ENCODE measurements around the gene FREM1. TPM values are rescaled to one million over a fixed set of nuclear protein-coding genes. Genes with fewer than 3 reads are reported as not detected.
A peak's percentile ranks its signal among the peaks of the same experiment; 100 is the strongest.

FREM1 gene, protein sequence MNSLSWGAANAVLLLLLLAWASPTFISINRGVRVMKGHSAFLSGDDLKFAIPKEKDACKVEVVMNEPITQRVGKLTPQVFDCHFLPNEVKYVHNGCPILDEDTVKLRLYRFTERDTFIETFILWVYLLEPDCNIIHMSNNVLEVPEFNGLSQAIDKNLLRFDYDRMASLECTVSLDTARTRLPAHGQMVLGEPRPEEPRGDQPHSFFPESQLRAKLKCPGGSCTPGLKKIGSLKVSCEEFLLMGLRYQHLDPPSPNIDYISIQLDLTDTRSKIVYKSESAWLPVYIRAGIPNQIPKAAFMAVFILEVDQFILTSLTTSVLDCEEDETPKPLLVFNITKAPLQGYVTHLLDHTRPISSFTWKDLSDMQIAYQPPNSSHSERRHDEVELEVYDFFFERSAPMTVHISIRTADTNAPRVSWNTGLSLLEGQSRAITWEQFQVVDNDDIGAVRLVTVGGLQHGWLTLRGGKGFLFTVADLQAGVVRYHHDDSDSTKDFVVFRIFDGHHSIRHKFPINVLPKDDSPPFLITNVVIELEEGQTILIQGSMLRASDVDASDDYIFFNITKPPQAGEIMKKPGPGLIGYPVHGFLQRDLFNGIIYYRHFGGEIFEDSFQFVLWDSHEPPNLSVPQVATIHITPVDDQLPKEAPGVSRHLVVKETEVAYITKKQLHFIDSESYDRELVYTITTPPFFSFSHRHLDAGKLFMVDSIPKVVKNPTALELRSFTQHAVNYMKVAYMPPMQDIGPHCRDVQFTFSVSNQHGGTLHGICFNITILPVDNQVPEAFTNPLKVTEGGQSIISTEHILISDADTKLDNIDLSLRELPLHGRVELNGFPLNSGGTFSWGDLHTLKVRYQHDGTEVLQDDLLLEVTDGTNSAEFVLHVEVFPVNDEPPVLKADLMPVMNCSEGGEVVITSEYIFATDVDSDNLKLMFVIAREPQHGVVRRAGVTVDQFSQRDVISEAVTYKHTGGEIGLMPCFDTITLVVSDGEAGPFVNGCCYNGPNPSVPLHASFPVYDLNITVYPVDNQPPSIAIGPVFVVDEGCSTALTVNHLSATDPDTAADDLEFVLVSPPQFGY (N-terminal part only)
- total RNA-seq (2014; rRNA removed; shearing (Covaris generic); ENCODE audit: low replicate concordance): not detected in 2 replicates

DNA sequence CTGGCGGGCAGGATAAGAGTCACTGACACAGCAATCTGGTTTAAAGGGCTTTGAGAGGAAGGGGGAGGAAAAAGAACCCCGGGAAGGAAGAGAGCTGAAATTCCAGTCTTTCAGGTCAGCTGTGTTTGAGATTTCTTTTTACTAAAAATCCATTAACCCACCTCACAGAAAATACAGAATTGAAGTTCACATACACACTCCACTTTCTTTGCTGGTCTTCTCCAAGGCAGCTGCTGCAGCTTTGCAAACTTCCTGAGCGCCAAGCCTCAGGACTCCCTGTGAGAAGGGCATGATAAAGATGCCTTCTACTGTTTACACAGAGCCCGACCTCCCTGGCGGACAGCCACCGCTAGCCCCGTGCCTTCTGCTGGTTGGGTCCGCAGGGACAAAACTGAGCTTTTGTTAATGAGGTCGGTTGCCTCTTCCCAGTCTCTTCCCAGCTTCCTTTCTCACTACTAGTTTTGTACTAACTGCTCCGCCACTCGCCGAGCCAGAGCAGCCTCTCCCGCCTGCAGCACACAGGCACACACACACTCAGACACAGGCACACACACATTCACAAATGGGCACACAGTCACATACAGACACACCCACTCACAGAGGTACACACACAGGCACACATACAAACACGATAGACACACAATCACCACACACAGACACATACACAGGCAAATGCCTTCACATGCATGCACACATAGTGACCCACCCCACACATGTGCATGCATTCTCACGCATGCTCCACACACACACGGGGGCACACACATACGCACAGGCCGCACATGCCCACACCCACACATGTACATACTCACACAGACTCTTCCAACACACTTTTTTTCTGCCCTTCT, at the start of gene FREM1:
TSS of gene FREM1 (minus strand) at position 468 of the 845 bp plus-strand sequence. CDS start 41,451 bp downstream, outside the sequence.
- in situ Hi-C loops (cut with HindIII; ENCODE audit: low pct_unique_long_range_greater_than_20kb, low sequenced_read_pairs): no loop called here
- DNase-seq (ENCODE audit: low read depth): no peak

DNA sequence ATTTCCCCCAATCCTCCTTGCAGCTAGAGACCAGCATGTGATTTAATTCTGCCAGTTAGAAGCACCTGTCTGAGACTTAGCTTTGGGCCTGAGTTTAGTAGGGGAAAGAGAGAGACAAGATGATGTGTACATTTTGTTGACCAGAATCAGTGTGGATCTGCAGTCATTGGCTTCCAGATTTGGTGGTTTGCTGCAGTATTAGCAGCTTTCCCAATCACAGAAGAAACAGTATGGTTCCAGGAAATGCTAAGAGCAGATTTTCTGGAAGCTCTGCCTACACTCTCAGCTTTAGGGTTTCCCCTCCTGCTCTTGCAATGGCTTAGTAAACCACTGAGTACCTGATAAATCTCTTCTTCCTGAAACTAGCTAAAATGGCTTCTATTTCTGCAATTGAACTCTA, 48.8 kb upstream of the FREM1 start:
- no peak for DNase-seq (ENCODE audit: low read depth)
- in situ Hi-C loops (cut with HindIII; ENCODE audit: low pct_unique_long_range_greater_than_20kb, low sequenced_read_pairs): no loop called here

DNA sequence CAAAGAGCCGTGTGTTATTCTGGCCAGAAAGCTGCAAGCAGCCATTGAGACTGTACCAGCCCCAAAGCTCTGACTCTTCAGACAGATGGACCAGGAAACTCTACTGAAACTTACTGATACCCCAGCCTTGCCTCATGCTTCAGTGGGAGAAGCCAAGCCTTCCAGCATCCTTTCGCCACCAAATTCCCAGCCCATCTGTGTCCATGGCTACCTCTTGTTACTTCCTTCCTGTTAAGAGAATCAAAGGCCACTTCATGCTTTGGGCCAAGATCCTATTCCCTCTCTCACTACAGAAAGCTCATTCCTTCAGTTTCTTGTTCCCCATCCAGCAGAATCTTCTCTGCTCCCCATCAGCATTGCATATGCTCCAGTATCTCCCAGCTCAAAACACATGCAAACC, 46.9 kb upstream of the FREM1 start:
- no peak for DNase-seq (ENCODE audit: low read depth)
- in situ Hi-C loops (cut with HindIII; ENCODE audit: low pct_unique_long_range_greater_than_20kb, low sequenced_read_pairs): no loop called here

DNA sequence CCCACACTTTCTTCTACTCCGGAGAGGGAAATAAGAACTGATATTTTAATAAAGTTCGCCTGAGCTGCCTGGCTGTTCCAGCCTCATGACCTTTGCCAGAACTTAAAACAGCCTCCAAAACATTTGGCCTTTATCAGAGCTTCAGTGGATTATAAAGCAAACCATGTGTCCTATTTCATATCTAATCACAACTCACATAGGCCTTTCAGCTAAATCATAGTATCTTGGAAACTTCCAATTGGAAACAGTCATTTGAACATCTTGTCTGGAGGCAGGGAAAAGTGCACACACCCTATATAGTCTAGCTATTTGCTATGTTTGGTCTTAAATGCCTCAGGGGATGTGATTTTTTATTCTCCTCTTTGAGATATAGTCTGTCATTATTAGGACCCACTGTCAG, 46.0 kb upstream of the FREM1 start:
- in situ Hi-C loops (cut with HindIII; ENCODE audit: low pct_unique_long_range_greater_than_20kb, low sequenced_read_pairs): no loop called here
- no peak for DNase-seq (ENCODE audit: low read depth)

DNA sequence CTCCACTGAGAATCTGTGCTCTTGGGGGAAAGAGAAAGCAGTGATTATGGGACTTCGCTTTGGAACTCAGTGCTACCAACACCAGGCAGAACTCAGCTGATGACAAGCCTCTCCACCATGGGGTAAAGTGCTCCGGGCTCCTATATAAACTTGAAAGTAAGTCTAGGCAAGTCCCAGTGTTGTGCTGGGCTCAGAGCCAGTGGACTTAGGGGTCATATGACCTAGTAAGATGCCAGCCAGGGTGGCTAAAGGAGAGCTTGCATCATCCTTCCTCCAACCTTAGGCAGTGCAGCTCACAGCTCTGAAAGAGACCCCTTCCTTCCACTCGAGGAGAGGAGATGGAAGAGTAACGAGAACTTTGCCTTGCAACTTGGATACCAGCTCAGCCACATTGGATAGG, 35.1 kb upstream of the FREM1 start:
- in situ Hi-C loops (cut with HindIII; ENCODE audit: low pct_unique_long_range_greater_than_20kb, low sequenced_read_pairs): no loop called here
- peak; percentile 10 for DNase-seq (ENCODE audit: low read depth)

DNA sequence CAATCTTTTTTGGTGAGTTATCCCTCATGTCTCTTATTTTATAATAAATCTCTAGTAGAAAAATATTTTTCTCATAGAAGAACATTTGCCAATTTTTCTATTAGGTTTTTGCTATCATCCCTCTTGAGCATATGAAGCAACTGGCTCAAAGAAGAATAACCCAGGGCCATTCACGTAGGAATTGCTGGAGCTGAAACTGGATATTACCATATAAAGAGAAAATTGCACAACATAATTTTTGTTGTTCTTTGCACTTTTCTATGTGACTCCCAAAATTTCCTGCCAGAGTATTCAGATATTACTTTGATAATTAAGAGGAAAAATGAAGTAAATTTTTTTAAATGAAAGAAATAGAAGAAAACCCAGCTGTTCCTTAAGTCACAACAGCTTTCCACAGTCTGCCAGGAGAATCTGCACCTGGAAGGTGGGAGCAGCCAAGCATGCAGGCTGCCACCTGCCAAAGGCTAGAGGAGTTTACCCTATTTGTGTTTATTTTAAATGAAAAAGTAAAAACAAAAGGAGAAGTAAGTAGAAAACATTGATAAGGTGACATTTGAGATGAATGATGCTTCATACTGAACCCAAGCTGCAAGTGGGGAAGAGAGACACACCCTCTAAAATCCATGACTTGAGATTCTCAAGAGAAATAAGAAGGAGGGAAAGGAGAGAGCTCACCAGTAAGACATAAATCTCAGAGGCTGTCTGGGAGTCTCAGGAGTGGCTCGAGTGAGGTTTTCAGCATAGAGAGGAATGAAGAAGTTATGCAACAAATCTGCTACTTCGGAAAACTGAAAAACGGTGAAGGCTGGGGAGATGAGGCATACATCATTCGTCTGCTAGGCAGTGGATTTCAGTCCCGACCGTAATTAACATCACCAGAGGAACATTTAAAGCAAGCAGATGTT, 31.5 kb upstream of the FREM1 start:
- in situ Hi-C loops (cut with HindIII; ENCODE audit: low pct_unique_long_range_greater_than_20kb, low sequenced_read_pairs): no loop called here
- DNase-seq (ENCODE audit: low read depth): no peak

DNA sequence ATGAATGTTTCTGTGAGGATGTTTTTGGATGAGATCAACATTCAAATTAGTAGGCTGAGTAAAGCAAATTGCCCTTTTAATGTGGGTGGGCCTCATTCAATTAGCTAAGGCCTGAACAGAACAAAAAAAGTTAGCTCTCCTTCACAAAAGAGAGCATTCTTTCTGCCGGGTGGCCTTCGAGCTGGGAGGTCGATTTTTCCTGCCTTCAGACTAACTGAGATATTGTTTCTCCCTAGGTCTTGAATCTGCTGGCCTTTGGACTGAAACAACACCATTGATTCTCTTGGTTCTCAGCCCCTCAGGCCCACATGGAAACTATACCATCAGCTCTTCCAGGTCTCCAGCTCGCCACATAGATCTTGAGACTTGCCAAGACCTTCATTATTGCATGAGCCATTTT, 29.1 kb upstream of the FREM1 start:
- DNase-seq (ENCODE audit: low read depth): no peak
- in situ Hi-C loops (cut with HindIII; ENCODE audit: low pct_unique_long_range_greater_than_20kb, low sequenced_read_pairs): no loop called here

DNA sequence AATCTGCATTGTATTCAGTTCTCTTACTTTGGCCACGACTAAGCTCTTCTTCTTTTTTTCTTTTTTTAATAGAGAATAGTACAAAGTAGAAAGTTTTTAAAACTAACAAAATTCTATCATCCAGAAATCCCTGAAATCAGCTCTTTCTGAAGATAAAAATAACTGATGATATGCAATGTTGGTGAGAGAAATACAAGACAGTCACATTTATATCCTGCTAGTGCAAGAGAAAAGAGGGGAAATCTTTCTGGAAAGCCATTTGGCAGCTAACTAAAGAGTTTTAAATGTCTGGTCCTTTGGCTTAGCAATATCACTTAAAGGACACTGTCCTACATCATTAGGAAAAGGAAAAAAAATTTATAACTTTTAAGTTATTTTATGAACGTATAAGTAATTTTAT, 27.0 kb upstream of the FREM1 start:
- DNase-seq (ENCODE audit: low read depth): no peak
- in situ Hi-C loops (cut with HindIII; ENCODE audit: low pct_unique_long_range_greater_than_20kb, low sequenced_read_pairs): no loop called here

DNA sequence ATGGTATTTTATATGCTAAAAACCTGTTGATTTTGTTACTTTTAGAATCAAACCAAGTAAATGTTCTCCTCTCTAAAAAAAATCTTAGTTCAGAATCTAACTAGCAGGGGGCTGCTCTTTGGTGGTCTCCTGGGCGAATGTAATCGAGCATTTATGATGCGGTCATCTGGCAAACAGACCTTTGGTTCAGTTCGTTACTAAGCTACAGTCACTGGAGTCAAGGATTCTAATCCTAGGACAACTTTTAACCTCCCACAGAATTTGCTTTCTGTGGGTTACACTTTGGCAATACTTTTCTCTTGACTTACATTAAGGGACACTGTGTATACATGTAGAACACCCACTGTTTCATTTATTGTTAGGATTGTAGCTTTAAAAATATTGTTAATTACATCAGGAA, 26.3 kb upstream of the FREM1 start:
- in situ Hi-C loops (cut with HindIII; ENCODE audit: low pct_unique_long_range_greater_than_20kb, low sequenced_read_pairs): no loop called here
- no peak for DNase-seq (ENCODE audit: low read depth)

DNA sequence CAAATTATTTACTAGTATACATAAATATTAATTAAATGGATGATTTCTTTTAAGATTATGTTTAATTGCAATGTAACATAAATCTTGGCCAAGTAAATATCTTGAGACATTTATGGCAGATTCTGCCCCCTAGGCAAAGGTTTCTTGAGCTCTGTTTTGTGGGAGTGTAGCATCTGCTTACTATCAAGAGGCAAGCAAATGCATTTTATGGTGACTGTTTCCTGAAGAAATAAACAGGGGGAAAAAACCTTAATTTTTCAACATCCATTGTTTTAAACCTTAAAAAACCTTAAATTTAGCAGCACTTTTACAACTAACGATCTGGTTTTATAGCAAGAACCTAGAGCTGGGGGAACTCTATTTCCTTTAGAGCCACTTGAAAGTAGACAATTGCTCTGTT, 25.7 kb upstream of the FREM1 start:
- in situ Hi-C loops (cut with HindIII; ENCODE audit: low pct_unique_long_range_greater_than_20kb, low sequenced_read_pairs): no loop called here
- DNase-seq (ENCODE audit: low read depth): no peak

DNA sequence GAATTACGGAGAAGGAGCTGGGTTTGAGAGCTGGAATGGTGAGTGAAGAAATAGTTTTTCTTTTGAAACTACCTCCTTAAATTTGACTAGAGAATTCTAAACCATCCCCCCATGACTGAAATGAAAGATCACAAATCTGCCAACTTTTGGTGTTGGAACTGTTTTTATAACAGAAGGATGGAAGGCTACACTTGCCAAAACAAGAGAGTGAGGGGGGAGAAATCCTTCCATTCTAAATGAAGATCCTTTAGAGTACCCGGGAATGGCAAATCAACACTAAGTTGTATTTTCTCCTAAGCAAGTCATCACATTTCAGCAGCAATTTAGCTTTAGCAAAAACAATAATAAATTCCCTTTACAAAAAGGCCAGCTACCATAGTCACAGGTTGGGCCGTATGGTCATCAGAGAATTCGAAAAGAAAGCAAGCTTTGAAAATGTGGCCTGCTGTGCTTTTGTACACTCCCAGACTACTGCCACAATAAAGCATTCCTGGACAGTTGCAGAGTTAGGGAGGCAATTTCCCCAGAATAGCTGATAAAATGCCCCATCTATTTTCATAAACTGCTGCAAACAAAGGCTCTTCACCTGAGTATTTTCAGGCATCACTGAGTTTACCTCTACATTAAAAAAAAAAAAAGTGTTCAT, 25.0 kb upstream of the FREM1 start:
- no peak for DNase-seq (ENCODE audit: low read depth)
- in situ Hi-C loops (cut with HindIII; ENCODE audit: low pct_unique_long_range_greater_than_20kb, low sequenced_read_pairs): no loop called here

DNA sequence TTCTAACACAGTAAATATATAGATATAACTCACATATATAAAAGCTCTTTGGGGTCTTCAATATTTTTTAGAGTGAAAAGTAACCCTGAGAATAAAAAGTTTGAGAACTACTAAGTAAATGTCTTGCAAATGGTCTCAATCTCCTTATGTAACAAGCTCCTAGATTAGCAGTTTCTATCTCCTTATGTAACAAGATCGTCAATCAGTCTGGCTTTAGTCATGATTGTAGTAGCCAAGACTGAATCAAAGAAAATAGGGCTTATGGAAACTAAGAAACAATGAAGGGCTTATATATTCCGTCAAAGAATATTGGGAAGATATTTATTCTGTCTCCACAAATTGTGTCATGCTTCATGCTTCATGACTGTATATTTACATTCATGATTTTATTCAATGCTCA, 22.4 kb upstream of the FREM1 start:
- DNase-seq (ENCODE audit: low read depth): no peak
- in situ Hi-C loops (cut with HindIII; ENCODE audit: low pct_unique_long_range_greater_than_20kb, low sequenced_read_pairs): no loop called here

DNA sequence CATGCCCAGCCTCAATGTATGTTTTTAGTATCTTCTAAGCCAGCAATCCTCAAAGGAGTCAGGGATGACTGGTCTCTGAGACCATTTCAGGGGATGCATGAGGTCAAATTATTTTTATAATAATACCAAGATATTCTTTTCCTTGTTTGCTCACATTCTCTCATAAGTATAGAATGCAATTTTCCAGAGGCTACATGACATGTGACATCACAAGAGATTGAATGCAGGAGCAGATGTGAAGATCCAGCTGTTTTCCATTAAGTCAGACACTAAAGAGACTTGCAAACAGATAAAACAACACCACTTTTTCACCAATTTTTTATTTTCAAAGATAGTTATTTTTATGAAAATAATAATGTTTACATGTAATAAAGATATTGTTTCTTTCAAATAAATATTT, 22.0 kb upstream of the FREM1 start:
- no peak for DNase-seq (ENCODE audit: low read depth)
- in situ Hi-C loops (cut with HindIII; ENCODE audit: low pct_unique_long_range_greater_than_20kb, low sequenced_read_pairs): no loop called here

DNA sequence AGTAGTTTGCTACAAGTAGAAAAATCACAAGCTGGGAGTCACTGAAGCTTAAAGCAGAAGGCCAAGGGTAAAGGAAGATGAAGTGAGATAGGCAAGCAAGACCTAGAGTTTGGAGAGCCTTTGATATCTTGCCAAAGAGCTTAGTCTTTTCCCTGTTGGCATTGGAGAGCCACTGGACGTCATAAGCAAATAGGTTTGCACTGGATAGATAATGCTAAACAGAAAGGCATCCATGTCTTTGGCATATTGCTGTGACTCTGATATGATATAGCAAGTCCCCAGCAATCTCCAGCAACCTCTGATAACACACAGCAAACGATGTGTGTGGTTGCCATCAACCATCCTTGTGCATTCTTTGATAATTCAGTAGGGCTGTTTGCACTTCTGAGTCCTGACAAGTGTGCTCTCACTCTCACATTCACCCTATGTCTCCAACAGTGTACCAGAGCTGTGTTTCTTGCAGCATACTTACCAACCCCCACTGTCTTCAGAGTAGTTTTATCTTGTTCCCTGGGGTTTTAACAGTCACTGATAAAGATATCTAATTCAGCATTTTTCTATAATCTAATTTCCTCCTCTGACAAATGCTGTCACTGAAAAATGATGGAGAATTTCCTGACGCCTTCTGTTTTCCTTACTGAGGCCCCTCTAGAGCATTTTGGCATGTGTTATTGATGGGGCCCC, 16.9 kb upstream of the FREM1 start:
- in situ Hi-C loops (cut with HindIII; ENCODE audit: low pct_unique_long_range_greater_than_20kb, low sequenced_read_pairs): no loop called here
- DNase-seq (ENCODE audit: low read depth): no peak

DNA sequence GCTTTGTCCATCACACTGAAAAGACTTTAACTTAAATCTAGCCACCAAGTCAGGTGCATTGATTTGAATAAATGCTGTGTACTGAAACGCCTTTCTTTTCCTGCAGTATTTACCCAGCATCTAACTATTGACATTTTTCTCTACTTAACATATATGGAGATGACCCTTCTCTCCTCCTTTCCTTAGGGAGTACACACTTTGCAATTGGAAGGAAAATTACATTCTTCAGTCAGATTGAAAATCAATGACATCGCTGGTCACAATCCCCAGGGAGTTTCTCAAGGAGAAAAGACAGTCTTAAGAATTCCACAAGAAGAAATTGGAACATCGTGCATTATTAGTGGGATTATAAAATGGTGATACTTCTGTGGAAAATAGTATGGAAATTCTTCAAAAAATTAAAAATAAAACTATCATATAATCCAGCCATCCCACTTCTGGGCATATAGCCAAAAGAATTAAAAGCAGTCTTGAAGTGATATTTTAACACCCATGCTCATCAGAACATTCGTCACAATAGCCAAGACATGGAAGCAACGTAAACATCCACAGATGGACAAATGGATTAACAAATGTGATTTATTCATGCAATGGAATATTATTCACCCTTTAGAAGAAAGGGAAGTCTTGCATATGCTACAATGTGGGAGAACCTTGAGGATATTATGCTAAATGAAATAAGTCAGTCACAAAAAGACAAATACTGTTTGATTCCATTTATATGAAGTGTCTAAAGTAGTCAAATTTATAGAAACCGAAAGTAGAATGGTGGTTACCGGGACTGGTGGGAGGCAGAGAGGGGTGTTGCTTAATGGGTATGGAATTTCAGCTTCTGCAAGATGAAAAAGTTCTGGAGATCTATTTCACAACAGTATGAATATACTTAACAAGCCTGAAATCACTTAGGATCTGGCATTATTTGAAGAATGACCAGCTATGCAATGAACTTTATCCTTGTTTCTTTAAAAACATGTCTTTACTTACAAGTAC, 14.3 kb upstream of the FREM1 start:
- in situ Hi-C loops (cut with HindIII; ENCODE audit: low pct_unique_long_range_greater_than_20kb, low sequenced_read_pairs): no loop called here
- no peak for DNase-seq (ENCODE audit: low read depth)

All from Caki2 (cell line).